GM12892 (cell line): ENCODE results near the gene ADAMTSL3.

ENCODE experiments used
- DNase-seq: peaks from one replicate; pipeline ENCODE4 v3.0.0; 2011; ENCODE audit not compliant: insufficient read length
- FAIRE-seq: peaks from 2 replicates; lab custom pipeline; 2011; peaks lifted over from hg19 to GRCh38; lab: Jason Lieb, UNC
- POLR2A ChIP-seq: IDR thresholded peaks from 2 replicates; pipeline ENCODE4 v1.6.1; 2011; ENCODE audit warnings: low read depth, low read length, control low read depth
- POLR2AphosphoS5 ChIP-seq: IDR thresholded peaks from 2 replicates; pipeline ENCODE4 v1.6.1; 2011; ENCODE audit warnings: low read depth, low read length, control low read depth
- TAF1 ChIP-seq: IDR thresholded peaks from 2 replicates; pipeline ENCODE4 v1.6.1; 2011; ENCODE audit warnings: low read depth, mild to moderate bottlenecking, control low read depth, low read length, borderline replicate concordance

ADAMTSL3 gene

GRCh38 chr15:83658430-83659416 is 4.8 kb downstream of the ADAMTSL3 start:
- no peak for TF ChIP-seq POLR2A
- FAIRE-seq, result no peak

GRCh38 chr15:83659417-83659812 is 5.5 kb downstream of the ADAMTSL3 start:
- FAIRE-seq (no peak), DNase-seq (no peak)
- TF ChIP-seq POLR2AphosphoS5 (no peak), TAF1 (no peak), POLR2A (no peak)

More at GRCh38 chr15:83658430-83659416, 4.8 kb downstream of the ADAMTSL3 start:
- DNase-seq, result no peak

- FAIRE-seq, result no peak
- TF ChIP-seq POLR2AphosphoS5 (no peak), TAF1 (no peak), POLR2A (no peak)
- DNase-seq, result no peak
These were observed 11.6 kb downstream of the ADAMTSL3 start for GRCh38 chr15:83665480-83665879.

GRCh38 chr15:83670672-83671229 is 16.8 kb downstream of the ADAMTSL3 start:
- TF ChIP-seq POLR2AphosphoS5 (no peak), POLR2A (no peak), TAF1 (no peak)
- DNase-seq (no peak), FAIRE-seq (no peak)

GRCh38 chr15:83671603-83672002 is 17.7 kb downstream of the ADAMTSL3 start:
- no peak for TF ChIP-seq POLR2A
- TF ChIP-seq POLR2AphosphoS5, result no peak
- no peak for TF ChIP-seq TAF1
- no peak for FAIRE-seq
- DNase-seq, result no peak

GRCh38 chr15:83673385-83673784 is 19.5 kb downstream of the ADAMTSL3 start:
- DNase-seq, result no peak
- FAIRE-seq, result no peak
- TF ChIP-seq POLR2AphosphoS5 (no peak), POLR2A (no peak), TAF1 (no peak)

GRCh38 chr15:83682476-83683088 is 28.7 kb downstream of the ADAMTSL3 start:
- TF ChIP-seq TAF1 (no peak), POLR2A (no peak), POLR2AphosphoS5 (no peak)
- DNase-seq (no peak), FAIRE-seq (no peak)

GRCh38 chr15:83685916-83686332 is 32.0 kb downstream of the ADAMTSL3 start:
- no peak for FAIRE-seq

GRCh38 chr15:83688201-83688600 is 34.3 kb downstream of the ADAMTSL3 start:
- DNase-seq (no peak), FAIRE-seq (no peak)
- no peak for TF ChIP-seq POLR2A
- no peak for TF ChIP-seq POLR2AphosphoS5
- no peak for TF ChIP-seq TAF1

More at GRCh38 chr15:83685916-83686332, 32.0 kb downstream of the ADAMTSL3 start:
- no peak for DNase-seq
- TF ChIP-seq POLR2AphosphoS5 (no peak), TAF1 (no peak), POLR2A (no peak)

GRCh38 chr15:83690676-83691075 is 36.8 kb downstream of the ADAMTSL3 start:
- FAIRE-seq (no peak), DNase-seq (no peak)
- no peak for TF ChIP-seq POLR2AphosphoS5
- no peak for TF ChIP-seq TAF1
- no peak for TF ChIP-seq POLR2A
